GM12878 (cell line): Measurements from ENCODE around the gene OXA1L. TPM values are rescaled to one million over a fixed set of nuclear protein-coding genes. Genes with fewer than 3 reads are reported as not detected.

Experiments
- CREM ChIP-seq: IDR thresholded peaks from 2 replicates; pipeline ENCODE4 v1.6.1; 2014; ENCODE audit warnings: antibody characterized with exemption, low read depth
- EP300 ChIP-seq, 2 experiments: fragments of 150-350 bp in 1 of 2; IDR thresholded peaks; 2 replicates each; pipeline ENCODE4 v1.6.1; 2011 to 2012; ENCODE audit warnings: low read depth in 2 of 2, low read length in 2 of 2, borderline replicate concordance in 1 of 2, improper control_type of control experiment in 1 of 2, inconsistent platforms in 1 of 2; ENCODE audit not compliant: control insufficient read depth in 1 of 2
- NFYA ChIP-seq: IDR thresholded peaks from 2 replicates; pipeline ENCODE4 v1.6.1; 2011; ENCODE audit warnings: low read depth, mild to moderate bottlenecking, low read length, improper control_type of control experiment, borderline replicate concordance
- RAD51 ChIP-seq: fragments of 450-650 bp; IDR thresholded peaks from 2 replicates; pipeline ENCODE4 v1.6.1; 2016; ENCODE audit warnings: moderate library complexity, mild to moderate bottlenecking, inconsistent platforms
- YBX1 ChIP-seq: fragments of 450-650 bp; IDR thresholded peaks from 2 replicates; pipeline ENCODE4 v1.6.1; 2016; ENCODE audit warnings: antibody characterized with exemption
- ZBTB4 ChIP-seq: fragments of 450-650 bp; formaldehyde crosslinking; IDR thresholded peaks from 2 replicates; pipeline ENCODE4 v1.4.0; 2022; ENCODE audit warnings: mild to moderate bottlenecking, moderate library complexity
- polyA plus RNA-seq, 11 experiments: library from polyadenylated mRNA; depleted of rRNA in 4 of 11; unstranded in 6 of 11; stranded (reverse) in 5 of 11; fragments of >200 nt; fragmentation: Nextera tagmentation in 4 of 11; fragmentation: Illumina TruSeq in 1 of 11; extraction: Ambion mirVana in 4 of 11; extraction: Trizol in 1 of 11; gene quantifications; 1 replicate in 1 of 11; 2 replicates in 10 of 11; pipeline versions ENCODE4 v1.2.1 to v1.2.3, GENCODE V29; 2011 to 2016; ENCODE audit warnings: inconsistent platforms in 2 of 11, missing spikeins in 2 of 11, low read depth in 1 of 11
- total RNA-seq, 4 experiments: library from RNA; depleted of rRNA in 3 of 4; stranded (reverse); fragments of >200 nt in 3 of 4; fragmentation: Illumina TruSeq in 1 of 4; extraction: Trizol in 1 of 4; gene quantifications; 2 replicates each; pipeline versions ENCODE4 v1.2.1 to v1.2.3, GENCODE V29; 2013 to 2021
- TF ChIP-seq, protein P1 (sequence below): fragments of 450-650 bp; formaldehyde crosslinking; IDR thresholded peaks from 2 replicates; pipeline ENCODE4 v1.5.0; 2022; ENCODE audit warnings: mild to moderate bottlenecking, missing genetic modification characterization

OXA1L gene
- total and polyA plus RNA-seq, 10 of the 15 experiments (the other 5 are each of a cell fraction or from before 2014, with no cell fraction given) = 105 to 289 (median 146) TPM

DNA sequence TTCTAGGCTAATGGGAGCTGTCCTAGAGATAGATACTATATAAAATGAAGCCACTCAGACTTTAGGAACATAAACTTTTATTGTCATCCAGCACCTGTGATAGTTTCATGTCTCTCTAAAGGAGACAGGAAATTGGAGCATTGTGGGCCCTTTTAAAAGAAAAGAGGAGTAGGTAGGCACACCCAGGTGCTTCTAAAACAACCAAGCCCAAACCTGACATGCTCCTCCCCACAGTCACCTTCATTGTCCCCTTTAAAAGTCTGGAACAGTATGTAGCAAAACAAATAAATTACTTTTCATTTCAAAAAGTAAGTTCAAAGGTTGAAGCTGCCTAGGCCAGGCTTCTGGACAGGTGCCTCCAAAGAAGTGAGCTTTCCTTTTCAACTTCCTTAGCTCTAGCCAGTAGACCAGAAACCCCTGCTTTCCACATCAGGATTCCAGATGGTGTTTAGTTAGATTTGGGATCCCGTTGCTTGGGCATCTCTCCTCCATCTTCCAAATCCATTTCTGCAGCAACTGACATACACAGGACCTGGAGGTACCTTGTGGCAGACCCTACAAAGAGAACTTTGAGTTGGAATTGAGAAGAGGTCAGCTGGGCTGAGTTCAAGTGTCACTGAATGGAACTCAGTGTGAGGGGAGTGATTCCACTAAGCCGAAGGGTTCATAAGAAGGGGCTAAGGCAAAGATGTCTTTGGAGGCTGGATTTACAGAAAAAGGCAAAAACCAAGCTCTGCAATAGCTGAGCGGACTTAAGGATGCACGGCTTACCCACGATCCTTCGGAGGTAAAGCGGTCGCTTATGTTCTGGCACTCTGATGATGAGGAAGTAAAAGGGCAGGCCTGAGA is 6.9 kb downstream of the OXA1L start (continued):
- TF ChIP-seq, protein P1, sequence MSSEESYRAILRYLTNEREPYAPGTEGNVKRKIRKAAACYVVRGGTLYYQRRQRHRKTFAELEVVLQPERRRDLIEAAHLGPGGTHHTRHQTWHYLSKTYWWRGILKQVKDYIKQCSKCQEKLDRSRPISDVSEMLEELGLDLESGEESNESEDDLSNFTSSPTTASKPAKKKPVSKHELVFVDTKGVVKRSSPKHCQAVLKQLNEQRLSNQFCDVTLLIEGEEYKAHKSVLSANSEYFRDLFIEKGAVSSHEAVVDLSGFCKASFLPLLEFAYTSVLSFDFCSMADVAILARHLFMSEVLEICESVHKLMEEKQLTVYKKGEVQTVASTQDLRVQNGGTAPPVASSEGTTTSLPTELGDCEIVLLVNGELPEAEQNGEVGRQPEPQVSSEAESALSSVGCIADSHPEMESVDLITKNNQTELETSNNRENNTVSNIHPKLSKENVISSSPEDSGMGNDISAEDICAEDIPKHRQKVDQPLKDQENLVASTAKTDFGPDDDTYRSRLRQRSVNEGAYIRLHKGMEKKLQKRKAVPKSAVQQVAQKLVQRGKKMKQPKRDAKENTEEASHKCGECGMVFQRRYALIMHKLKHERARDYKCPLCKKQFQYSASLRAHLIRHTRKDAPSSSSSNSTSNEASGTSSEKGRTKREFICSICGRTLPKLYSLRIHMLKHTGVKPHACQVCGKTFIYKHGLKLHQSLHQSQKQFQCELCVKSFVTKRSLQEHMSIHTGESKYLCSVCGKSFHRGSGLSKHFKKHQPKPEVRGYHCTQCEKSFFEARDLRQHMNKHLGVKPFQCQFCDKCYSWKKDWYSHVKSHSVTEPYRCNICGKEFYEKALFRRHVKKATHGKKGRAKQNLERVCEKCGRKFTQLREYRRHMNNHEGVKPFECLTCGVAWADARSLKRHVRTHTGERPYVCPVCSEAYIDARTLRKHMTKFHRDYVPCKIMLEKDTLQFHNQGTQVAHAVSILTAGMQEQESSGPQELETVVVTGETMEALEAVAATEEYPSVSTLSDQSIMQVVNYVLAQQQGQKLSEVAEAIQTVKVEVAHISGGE (CRISPR knock-in tag) = no peak
- TF ChIP-seq CREM = no peak
- TF ChIP-seq NFYA = no peak
- no peak for TF ChIP-seq YBX1
- no peak for TF ChIP-seq RAD51
- no peak for TF ChIP-seq ZBTB4 (CRISPR knock-in tag)
- TF ChIP-seq EP300 (IDR thresholded peaks at IDR 0.05; ENCODE audit: borderline replicate concordance in 1 of 2, control insufficient read depth in 1 of 2, low read depth in 2 of 2, low read length in 2 of 2) = no peak
